HG02588 (cell line): ENCODE results near the gene GTF2IRD1.
"Not testable (repeated sequence)": the region's sequence is repeated elsewhere in the genome, so short reads cannot be mapped to it uniquely, and the experiment has no call there.

Experiments
- ATAC-seq: cut with Tn5 transposase; IDR thresholded peaks from one replicate; pipeline ENCODE4 v1.9.1; 2021; ENCODE audit warnings: mild to moderate bottlenecking, moderate library complexity; ENCODE audit not compliant: unreplicated experiment

GTF2IRD1 gene

GRCh38 chr7:74453322-74454011, at the start of gene GTF2IRD1:
TSS of gene GTF2IRD1 (plus strand) at chr7:74453906. CDS start at chr7:74508081, 54,175 bp downstream.
- no peak for ATAC-seq

- ATAC-seq: no peak
Observed at GRCh38 chr7:74404388-74404700, 49.4 kb upstream of the GTF2IRD1 start.

- ATAC-seq: no peak
Observed at GRCh38 chr7:74404741-74405140, 49.0 kb upstream of the GTF2IRD1 start.

GRCh38 chr7:74405191-74405898, 48.4 kb upstream of the GTF2IRD1 start:
- no peak for ATAC-seq

- ATAC-seq: no peak
Observed at GRCh38 chr7:74405899-74406512, 47.7 kb upstream of the GTF2IRD1 start.

- ATAC-seq: no peak
Observed at GRCh38 chr7:74407958-74408357, 45.7 kb upstream of the GTF2IRD1 start.

GRCh38 chr7:74409571-74409970, 44.1 kb upstream of the GTF2IRD1 start:
- no peak for ATAC-seq

GRCh38 chr7:74410772-74411171, 42.9 kb upstream of the GTF2IRD1 start:
- ATAC-seq: no peak

- ATAC-seq: not testable (repeated sequence)
Observed at GRCh38 chr7:74411571-74411970, 42.1 kb upstream of the GTF2IRD1 start.

GRCh38 chr7:74412056-74412455, 41.6 kb upstream of the GTF2IRD1 start:
- no peak for ATAC-seq

- no peak for ATAC-seq
Observed at GRCh38 chr7:74412603-74413002, 41.1 kb upstream of the GTF2IRD1 start.

GRCh38 chr7:74414595-74415333, 38.9 kb upstream of the GTF2IRD1 start:
- not testable (repeated sequence) for ATAC-seq

GRCh38 chr7:74417419-74417971, 36.2 kb upstream of the GTF2IRD1 start:
- ATAC-seq: no peak

- ATAC-seq: no peak
Observed at GRCh38 chr7:74418076-74418475, 35.6 kb upstream of the GTF2IRD1 start.

GRCh38 chr7:74418538-74418937, 35.2 kb upstream of the GTF2IRD1 start:
- ATAC-seq: no peak

- ATAC-seq: not testable (repeated sequence)
Observed at GRCh38 chr7:74419232-74419631, 34.5 kb upstream of the GTF2IRD1 start.

GRCh38 chr7:74420006-74420405, 33.7 kb upstream of the GTF2IRD1 start:
- ATAC-seq: no peak

GRCh38 chr7:74424291-74424880, 29.3 kb upstream of the GTF2IRD1 start:
- ATAC-seq: no peak

GRCh38 chr7:74428023-74428422, 25.7 kb upstream of the GTF2IRD1 start:
- no peak for ATAC-seq

- ATAC-seq: no peak
Observed at GRCh38 chr7:74429153-74429747, 24.5 kb upstream of the GTF2IRD1 start.
